GM11168 (cell line): Measurements from ENCODE around the gene SCP2D1.

Experiments
- in situ Hi-C: fragments of 300-500 bp; cut with MboI; formaldehyde crosslinking; loops from one replicate; pipeline ENCODE4 v1.12.0; 2022; ENCODE audit warnings: low sequenced_read_pairs; ENCODE audit not compliant: unreplicated experiment

The SCP2D1 gene

DNA sequence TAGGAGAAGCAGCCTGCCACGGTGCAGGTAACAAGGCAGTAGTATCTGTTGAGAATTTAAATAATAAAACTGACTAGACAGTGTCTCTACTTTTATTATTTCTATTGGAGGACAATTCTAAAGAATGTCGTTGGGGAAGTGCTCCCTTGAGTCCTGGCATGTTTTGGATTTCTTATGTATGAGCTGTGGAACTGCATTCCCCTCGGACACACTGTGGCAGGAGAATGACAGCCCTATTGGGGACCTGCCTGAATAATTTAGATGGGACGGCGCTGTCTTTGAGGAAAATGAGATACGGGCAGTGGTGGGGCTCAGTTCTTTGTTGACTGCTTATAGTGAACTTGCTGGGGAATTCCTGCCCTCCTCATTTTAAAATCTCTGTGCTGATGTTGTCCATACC lies 2.4 kb upstream of the SCP2D1 start:
- in situ Hi-C loops: no loop called here

DNA sequence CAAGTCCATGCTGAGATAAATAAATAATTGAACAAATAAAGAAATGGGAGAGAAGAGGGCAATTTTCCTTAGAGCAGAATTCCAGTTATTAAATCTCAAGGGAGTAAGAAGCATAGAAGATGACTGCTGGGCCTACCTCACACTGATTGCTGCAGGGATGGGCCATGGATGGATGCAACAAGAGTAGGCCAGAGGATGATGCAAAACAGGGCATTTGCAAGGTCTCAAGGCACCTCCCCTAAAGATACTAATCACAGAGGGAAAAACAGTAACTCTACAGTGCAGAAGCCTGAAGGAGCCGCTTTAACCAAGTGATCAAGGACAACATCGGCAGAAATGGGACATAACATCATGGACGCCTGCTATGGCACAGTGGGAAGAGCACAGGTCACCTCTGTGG lies 1.7 kb upstream of the SCP2D1 start:
- in situ Hi-C loops: no loop called here

DNA sequence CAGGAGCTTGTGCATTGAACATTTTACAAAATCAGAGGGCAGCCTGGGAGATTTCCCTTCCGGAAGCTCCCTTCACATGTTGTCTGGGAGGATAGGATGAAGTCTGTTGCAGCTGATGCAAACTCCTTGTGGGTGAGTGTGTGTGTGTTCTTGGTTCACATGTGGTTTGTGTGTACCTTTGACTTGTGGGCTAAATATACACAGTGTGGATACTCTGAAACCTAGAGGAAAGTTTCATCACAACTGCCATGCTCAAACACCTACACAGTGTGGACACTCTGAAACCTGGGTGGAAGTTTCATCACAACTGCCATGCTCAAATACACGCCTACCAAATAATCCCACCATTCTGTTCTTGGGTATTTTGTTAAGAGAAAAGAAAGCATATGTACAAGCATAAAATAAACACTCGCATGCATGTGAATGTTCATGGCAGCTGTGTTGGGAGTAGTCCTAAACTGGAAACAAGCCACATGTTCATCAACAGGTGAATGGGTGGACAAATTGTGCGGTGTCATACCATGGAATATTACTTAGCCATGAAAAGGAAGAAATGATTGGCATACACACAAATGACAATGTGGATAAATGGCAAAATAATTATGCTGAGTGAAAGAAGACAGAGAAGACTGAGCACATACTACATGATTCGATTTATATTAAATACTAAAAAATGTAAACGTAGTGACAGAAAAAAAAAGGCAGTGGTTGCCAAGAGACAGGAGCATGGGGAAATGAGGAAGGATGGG lies 1.8 kb downstream of the SCP2D1 start:
- in situ Hi-C loops: no loop called here

DNA sequence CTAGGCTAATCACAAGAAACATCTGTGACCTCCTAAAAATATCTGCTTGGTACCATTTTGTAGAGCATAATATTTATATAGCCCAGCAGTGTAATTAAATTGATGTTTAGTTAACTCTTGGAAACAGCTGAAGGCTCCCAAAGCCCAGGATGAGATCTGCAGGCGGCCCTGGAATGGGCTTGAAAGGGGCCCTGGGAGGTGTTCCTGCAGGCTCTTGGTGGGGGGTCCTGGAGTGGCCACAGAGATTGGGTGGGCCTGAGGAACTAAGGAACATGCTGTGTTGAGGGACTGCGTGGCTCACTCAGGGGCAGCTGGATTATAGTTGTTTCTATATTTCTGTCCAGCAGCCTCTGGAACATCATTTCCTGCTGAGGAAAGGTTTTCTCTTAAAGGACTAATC lies 9.2 kb downstream of the SCP2D1 start:
- in situ Hi-C loops: no loop called here

- in situ Hi-C loops: no loop called here
These were observed 18.4 kb downstream of the SCP2D1 start for GRCh38 chr20:18831830-18832499.

DNA sequence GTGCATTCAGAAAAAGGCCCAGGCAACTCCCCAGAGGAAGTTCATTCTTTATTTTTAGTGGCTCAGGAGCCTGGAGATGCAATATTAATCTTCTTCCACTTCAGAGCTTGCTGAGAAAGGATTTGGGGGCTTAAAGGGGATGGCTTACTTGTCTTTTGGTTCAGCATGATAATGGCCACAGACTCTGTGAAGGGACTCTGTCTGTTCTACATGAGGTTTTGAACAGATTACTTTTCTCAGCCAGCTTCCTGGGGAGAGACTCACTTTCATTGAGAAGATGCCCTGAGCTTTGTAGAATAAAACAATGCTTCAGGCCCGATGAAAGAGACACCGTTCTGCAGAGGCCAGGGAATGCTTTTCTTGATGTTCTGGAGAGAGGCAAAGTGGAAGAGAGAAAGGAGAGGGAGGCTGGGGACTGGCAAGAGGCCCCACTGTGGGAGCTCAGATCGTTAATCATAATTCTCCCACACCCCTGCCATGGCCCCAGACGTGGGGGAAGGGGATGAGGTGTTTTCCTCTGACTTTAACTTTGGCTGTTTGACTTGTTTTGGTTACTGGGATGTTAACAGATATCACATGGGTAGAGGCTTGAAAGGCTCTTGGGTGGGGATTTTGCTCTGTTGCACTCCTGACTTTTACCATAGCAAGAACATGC lies 19.1 kb downstream of the SCP2D1 start:
- in situ Hi-C loops: no loop called here

GRCh38 chr20:18835466-18836256 lies 22.1 kb downstream of the SCP2D1 start:
- in situ Hi-C loops: no loop called here

GRCh38 chr20:18837718-18838117 lies 24.1 kb downstream of the SCP2D1 start:
- in situ Hi-C loops: no loop called here

- in situ Hi-C loops: loop anchor here (10.0 kb wide), 1 partner anchor 205 kb away; no protein-coding TSS in a partner anchor
These were observed 26.1 kb downstream of the SCP2D1 start for GRCh38 chr20:18839507-18840247.

- in situ Hi-C loops: loop anchor here (10.0 kb wide), 1 partner anchor 205 kb away; no protein-coding TSS in a partner anchor
These were observed 26.7 kb downstream of the SCP2D1 start for GRCh38 chr20:18840248-18840645.

GRCh38 chr20:18845017-18845416 lies 31.4 kb downstream of the SCP2D1 start:
- in situ Hi-C loops: loop anchor here (10.0 kb wide), 1 partner anchor 200 kb away; no protein-coding TSS in a partner anchor

GRCh38 chr20:18847226-18847755 lies 33.7 kb downstream of the SCP2D1 start:
- in situ Hi-C loops: loop anchor here (10.0 kb wide), 1 partner anchor 198 kb away; no protein-coding TSS in a partner anchor

DNA sequence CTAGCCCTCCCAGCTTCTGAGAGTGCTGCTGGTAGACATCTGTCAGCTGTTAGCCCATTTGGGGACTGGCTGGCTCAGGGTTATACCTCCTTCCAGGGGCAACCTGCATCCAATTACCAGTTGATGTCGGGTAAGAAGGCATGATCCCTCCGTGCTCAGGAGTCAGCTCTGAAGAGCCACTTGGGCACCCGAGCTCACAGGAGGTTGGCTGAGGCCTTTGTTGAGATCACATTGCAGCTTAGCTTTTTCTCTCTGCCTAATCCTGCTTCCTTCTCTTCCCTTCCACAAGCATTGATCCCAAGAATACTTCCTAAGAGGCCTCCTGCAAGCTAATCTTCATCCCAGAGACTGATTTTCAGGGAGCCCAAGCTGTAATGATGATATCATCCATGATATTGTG lies 35.5 kb downstream of the SCP2D1 start:
- in situ Hi-C loops: loop anchor here (10.0 kb wide), 1 partner anchor 196 kb away; no protein-coding TSS in a partner anchor

DNA sequence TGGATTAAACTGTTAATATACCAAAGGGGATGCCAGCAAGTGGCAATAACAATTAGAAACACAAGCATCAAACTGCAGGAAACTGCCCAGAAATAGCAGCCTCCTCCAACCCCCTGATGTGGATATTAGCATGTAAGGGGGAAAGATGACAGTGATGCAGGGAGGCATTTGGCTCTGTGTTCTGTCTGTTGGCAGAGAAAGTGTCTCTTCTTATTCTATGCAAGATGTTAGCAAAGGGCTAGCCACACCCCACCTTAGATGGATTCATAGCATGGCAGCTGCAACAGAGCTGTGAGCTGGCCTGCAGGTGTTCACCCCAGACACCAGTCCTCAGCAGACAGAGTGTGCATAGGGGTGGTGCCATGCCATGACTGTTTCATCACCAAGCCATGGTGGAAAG lies 38.0 kb downstream of the SCP2D1 start:
- in situ Hi-C loops: no loop called here

- in situ Hi-C loops: no loop called here
These were observed 38.7 kb downstream of the SCP2D1 start for GRCh38 chr20:18852318-18852717.

DNA sequence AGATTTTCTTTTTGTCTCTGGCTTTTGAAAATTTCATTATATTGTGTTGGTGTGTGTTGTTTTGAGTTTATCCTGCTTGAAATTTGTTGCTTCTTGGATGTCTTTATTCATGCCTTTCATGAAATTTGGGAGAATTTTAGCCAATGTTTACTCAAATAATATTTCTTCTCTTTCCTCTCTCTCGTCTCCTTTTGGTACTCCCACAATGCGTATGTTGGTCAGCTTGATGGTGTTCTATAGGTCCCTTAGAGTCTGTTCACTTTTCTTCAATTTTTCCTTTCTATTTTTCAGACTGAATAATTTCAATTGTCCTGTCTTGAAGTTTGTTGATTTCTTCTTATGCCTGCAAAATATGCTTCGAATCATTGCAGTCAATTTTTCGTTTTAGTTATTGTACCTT lies 39.6 kb downstream of the SCP2D1 start:
- in situ Hi-C loops: no loop called here

DNA sequence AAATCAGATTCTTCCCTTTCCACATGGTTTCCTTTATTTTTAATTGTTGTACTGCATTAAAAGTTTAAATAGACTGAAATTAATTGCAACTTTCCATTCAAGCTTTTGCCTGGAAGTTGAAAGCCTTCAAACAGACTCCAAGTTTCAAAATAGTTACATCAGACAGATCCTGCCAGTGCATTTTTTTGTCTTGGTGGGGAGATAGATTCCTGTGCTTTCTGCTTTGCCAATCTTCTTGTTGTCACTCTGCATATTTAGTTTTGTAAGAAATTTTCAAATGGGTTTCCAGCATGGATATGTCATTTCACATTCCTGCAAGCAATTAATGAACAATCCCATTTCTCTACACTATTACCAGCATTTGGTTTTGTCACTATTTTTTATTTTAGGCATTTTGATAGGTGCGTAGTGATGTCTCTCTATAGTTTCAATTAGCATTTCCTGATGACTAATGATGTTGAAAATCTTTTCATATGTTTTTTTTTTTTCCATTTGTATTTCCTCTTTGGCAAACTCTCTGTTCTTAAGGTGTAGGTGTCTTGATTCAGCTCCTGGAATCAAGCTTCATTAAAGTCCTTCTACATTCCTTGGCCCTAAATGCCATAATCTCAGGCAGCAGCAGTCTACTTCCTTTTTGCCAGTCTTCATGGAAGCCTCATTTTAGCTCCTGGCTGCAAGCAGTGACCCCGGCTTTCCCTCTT lies 40.5 kb downstream of the SCP2D1 start:
- in situ Hi-C loops: no loop called here

- in situ Hi-C loops: no loop called here
These were observed 42.3 kb downstream of the SCP2D1 start for GRCh38 chr20:18855882-18856281.

GRCh38 chr20:18856873-18857272 lies 43.3 kb downstream of the SCP2D1 start:
- in situ Hi-C loops: no loop called here
